Endothelial cell of umbilical vein (primary cell): ENCODE data around the gene ZNF442. TPM values are rescaled to one million over a fixed set of nuclear protein-coding genes. Genes with fewer than 3 reads are reported as not detected.
"Not testable (repeated sequence)": the region's sequence is repeated elsewhere in the genome, so short reads cannot be mapped to it uniquely, and the experiment has no call there.

Experiments used
- BruUV-seq: library from RNA; stranded (reverse); fragments of 400-500 nt; replicated peaks from 2 replicates; lab custom pipeline; 2021; lab: Mats Ljungman, UMichigan
- CTCF ChIA-PET: fragments of 300-600, 350-600 bp; sonication (Branson Sonifier 250); formaldehyde crosslinking; loops from one replicate; lab custom pipeline; 2021; ENCODE audit warnings: antibody characterized with exemption, inconsistent platforms; lab: Charles Lee
- POLR2A ChIA-PET: fragments of 300-600, 350-600 bp; sonication (Branson Sonifier 250); formaldehyde crosslinking; loops from one replicate; lab custom pipeline; 2021; ENCODE audit warnings: antibody characterized with exemption, inconsistent platforms; lab: Charles Lee
- DNase-seq: peaks from one replicate; pipeline ENCODE4 v3.0.0-alpha.2; 2011; ENCODE audit warnings: low read depth, low spot score
- FAIRE-seq: peaks from 2 replicates; lab custom pipeline; 2011; peaks lifted over from hg19 to GRCh38; lab: Jason Lieb, UNC
- H2AFZ ChIP-seq: 2 replicates; pipeline ENCODE4 v1.6.0; 2012; ENCODE audit warnings: low read depth, low read length, control low read depth, inconsistent platforms
- H3K27ac ChIP-seq: 2 replicates; pipeline ENCODE4 v1.5.1; 2011; ENCODE audit warnings: low read depth, mild to moderate bottlenecking, control low read depth, low read length, moderate library complexity; ENCODE audit not compliant: insufficient read depth
- H3K27me3 ChIP-seq, 2 experiments: 2 replicates each; pipeline versions ENCODE4 v1.6.0 to v1.6.1; 2011; ENCODE audit warnings: low read length in 2 of 2, mixed read lengths in 1 of 2; ENCODE audit not compliant: control insufficient read depth in 2 of 2, insufficient read depth in 2 of 2
- H3K36me3 ChIP-seq, 2 experiments: 2 replicates in 1 of 2; 3 replicates in 1 of 2; pipeline ENCODE4 v1.5.1; 2011; ENCODE audit warnings: low read length in 2 of 2, mild to moderate bottlenecking in 1 of 2, moderate library complexity in 1 of 2; ENCODE audit not compliant: control insufficient read depth in 2 of 2, insufficient read depth in 2 of 2; ENCODE audit errors: extremely low read depth in 1 of 2
- H3K4me1 ChIP-seq: 3 replicates; pipeline ENCODE4 v1.5.1; 2011; ENCODE audit warnings: mild to moderate bottlenecking, low read length; ENCODE audit not compliant: control insufficient read depth, insufficient read depth; ENCODE audit errors: extremely low read depth
- H3K4me2 ChIP-seq: 2 replicates; pipeline ENCODE4 v1.6.1; 2011; ENCODE audit warnings: low read length, control low read depth, mixed read lengths; ENCODE audit not compliant: insufficient read depth
- H3K4me3 ChIP-seq, 3 experiments: fragments of 200-600 bp in 1 of 3; sonication (generic), shearing (Covaris generic) in 1 of 3; replicated peaks in 1 of 3; 2 replicates each; pipeline ENCODE4 v1.5.1; 2011 to 2016; ENCODE audit warnings: control low read depth in 3 of 3, low read length in 3 of 3, mild to moderate bottlenecking in 2 of 3, inconsistent platforms in 1 of 3, low read depth in 1 of 3, moderate library complexity in 1 of 3; ENCODE audit not compliant: insufficient read depth in 1 of 3
- H3K79me2 ChIP-seq: 2 replicates; pipeline ENCODE4 v1.6.0; 2012; ENCODE audit warnings: low read length, inconsistent platforms; ENCODE audit not compliant: control insufficient read depth, insufficient read depth
- H3K9ac ChIP-seq: replicated peaks from 2 replicates; pipeline ENCODE3; 2011; ENCODE audit warnings: low read length, control low read depth; ENCODE audit not compliant: insufficient read depth; ENCODE audit errors: extremely low read depth
- H3K9me1 ChIP-seq: replicated peaks from 3 replicates; pipeline ENCODE4 v1.6.0; 2011; ENCODE audit warnings: mild to moderate bottlenecking, low read length; ENCODE audit not compliant: control insufficient read depth, insufficient read depth; ENCODE audit errors: extremely low read depth
- H3K9me3 ChIP-seq: replicated peaks from 2 replicates; pipeline ENCODE4 v1.5.1; 2012; ENCODE audit warnings: low read length, inconsistent platforms; ENCODE audit not compliant: control insufficient read depth, insufficient read depth
- H4K20me1 ChIP-seq: replicated peaks from 2 replicates; pipeline ENCODE3; 2011; ENCODE audit warnings: mild to moderate bottlenecking, low read length; ENCODE audit not compliant: control insufficient read depth, insufficient read depth; ENCODE audit errors: extremely low read depth
- CTCF ChIP-seq, 2 donors: IDR thresholded peaks; 1 replicate in 1 of 2; 2 replicates in 1 of 2; pipeline ENCODE4 v1.5.1; 2011; ENCODE audit warnings: low read length in 2 of 2, mild to moderate bottlenecking in 2 of 2, moderate library complexity in 2 of 2, control low read depth in 1 of 2, inconsistent platforms in 1 of 2, low read depth in 1 of 2; ENCODE audit not compliant: insufficient read depth in 1 of 2; ENCODE audit errors: extremely low read depth in 1 of 2
- EZH2 ChIP-seq: IDR thresholded peaks from 2 replicates; pipeline ENCODE4 v1.6.1; 2012; ENCODE audit warnings: borderline replicate concordance, low read depth, mild to moderate bottlenecking, moderate library complexity, low read length, inconsistent platforms; ENCODE audit not compliant: severe bottlenecking
- FOS ChIP-seq: IDR thresholded peaks from 2 replicates; pipeline ENCODE4 v1.6.1; 2011; ENCODE audit warnings: mild to moderate bottlenecking, low read length, moderate library complexity, borderline replicate concordance; ENCODE audit not compliant: insufficient read depth
- GATA2 ChIP-seq: IDR thresholded peaks from 2 replicates; pipeline ENCODE4 v1.7.0; 2011; ENCODE audit warnings: low read depth, mild to moderate bottlenecking, moderate library complexity, mixed read lengths, low read length; ENCODE audit not compliant: insufficient read length, insufficient read depth
- JUN ChIP-seq: IDR thresholded peaks from 2 replicates; pipeline ENCODE4 v1.6.1; 2011; ENCODE audit warnings: borderline replicate concordance, low read depth; ENCODE audit not compliant: insufficient read length, insufficient read depth
- MAX ChIP-seq: IDR thresholded peaks from 2 replicates; pipeline ENCODE4 v1.6.1; 2011; ENCODE audit not compliant: insufficient read depth, insufficient read length
- MYC ChIP-seq: IDR thresholded peaks from one replicate; pipeline ENCODE4 v1.6.1; 2011; ENCODE audit warnings: mild to moderate bottlenecking, low read depth, low read length
- POLR2A ChIP-seq: IDR thresholded peaks from 2 replicates; pipeline ENCODE4 v1.6.1; 2012; ENCODE audit warnings: low read depth, mild to moderate bottlenecking, control low read depth, low read length
- POLR2AphosphoS5 ChIP-seq: IDR thresholded peaks from 2 replicates; pipeline ENCODE4 v1.6.1; 2012; ENCODE audit warnings: low read depth, mild to moderate bottlenecking, control low read depth, low read length, moderate library complexity; ENCODE audit not compliant: insufficient read depth
- dilution Hi-C: fragments of 300-500 bp; cut with MboI; formaldehyde crosslinking; loops from one replicate; pipeline ENCODE4 v1.15.0; 2019; ENCODE audit warnings: low sequenced_read_pairs; ENCODE audit not compliant: extremely low pct_ligation_motif_present
- intact Hi-C: fragments of 100-400 bp; cut with micrococcal nuclease; formaldehyde crosslinking; loops from one replicate; pipeline ENCODE4 v1.10.0; 2022
- polyA plus RNA-seq, 4 experiments: library from polyadenylated mRNA; depleted of rRNA in 3 of 4; stranded (reverse) in 3 of 4; unstranded in 1 of 4; fragments of >200 nt; gene quantifications; 2 replicates each; pipeline versions ENCODE4 v1.2.1 to v1.2.3, GENCODE V29; 2011 to 2012; ENCODE audit warnings: missing spikeins in 1 of 4
- total RNA-seq: library from RNA; stranded (reverse); gene quantifications from 2 replicates; pipeline ENCODE4 v1.2.3, GENCODE V29; 2021

Gene ZNF442
- total and polyA plus RNA-seq, 2 donors (not counting 3 experiments of a cell fraction or from before 2014, with no cell fraction given), result 0.21 to 0.93 TPM

- DNase-seq (no peak), FAIRE-seq (no peak)
- ChIA-PET CTCF (no interaction called here), POLR2A (no interaction called here)
- H3K79me2 ChIP-seq, result no peaks in the 10 kb centered on the region
- no peak overlapping the region for H3K4me2 ChIP-seq
- H3K27me3 ChIP-seq, result no peaks in the 10 kb centered on the region
- no TSS peak for BruUV-seq
- H4K20me1 ChIP-seq, result no peaks in the 10 kb centered on the region
- intact Hi-C loops (no loop called here), dilution Hi-C loops (no loop called here)
- H2AFZ ChIP-seq, result no peak overlapping the region
- no peak overlapping the region for H3K9ac ChIP-seq
- H3K36me3 ChIP-seq, result no peaks in the 10 kb centered on the region
- no peaks in the 10 kb centered on the region for H3K9me1 ChIP-seq
- no peaks in the 10 kb centered on the region for H3K9me3 ChIP-seq
- no peaks in the 10 kb centered on the region for H3K4me1 ChIP-seq
- no peak for TF ChIP-seq GATA2
- TF ChIP-seq POLR2AphosphoS5, result no peak
- TF ChIP-seq MYC, result no peak
- TF ChIP-seq CTCF (IDR thresholded peaks at IDR 0.05; ENCODE audit: extremely low read depth in 1 of 2, insufficient read depth in 1 of 2, low read depth in 1 of 2, low read length in 2 of 2), result no peak
- no peak for TF ChIP-seq JUN
- no peak for TF ChIP-seq POLR2A
- TF ChIP-seq FOS, result no peak
- TF ChIP-seq EZH2, result no peak
- no peak for TF ChIP-seq MAX
- no peak overlapping the region for H3K4me3 ChIP-seq
- H3K27ac ChIP-seq, result no peak overlapping the region
Measured at GRCh38 chr19:12314553-12314952, 50.9 kb downstream of the ZNF442 start.

GRCh38 chr19:12308891-12309290 is 56.6 kb downstream of the ZNF442 start:
- DNase-seq, H3K4me3 ChIP-seq, H3K4me1 ChIP-seq, dilution Hi-C loops, H4K20me1 ChIP-seq, H3K9me3 ChIP-seq, POLR2A ChIA-PET, H3K27me3 ChIP-seq, H3K27ac ChIP-seq, CTCF ChIA-PET, BruUV-seq, H3K36me3 ChIP-seq, H3K9me1 ChIP-seq, intact Hi-C loops, FAIRE-seq, H3K4me2 ChIP-seq, H3K9ac ChIP-seq, H3K79me2 ChIP-seq, H2AFZ ChIP-seq: not testable (repeated sequence)
